ENCODE measurements around the gene ARHGAP42.

The ARHGAP42 gene

GRCh38 chr11:100681064-100681502, 6.0 kb upstream of the ARHGAP42 start:
- Histone ChIP-seq H3K4me1 (ENCODE audit: control insufficient read depth, insufficient read depth, low read length, poor library complexity, severe bottlenecking) (peaks cover 5% of the 10 kb centered on the region), H3K27ac (ENCODE audit: low read depth, low read length, severe bottlenecking) (no peak overlapping the region), H3K9me3 (ENCODE audit: control insufficient read depth, low read length) (no peaks in the 10 kb centered on the region), H3K4me3 (ENCODE audit: extremely low read depth, insufficient read depth, low read length, poor library complexity, severe bottlenecking) (no peak overlapping the region), H3K36me3 (ENCODE audit: control insufficient read depth, insufficient read depth, low read length) (no peaks in the 10 kb centered on the region)
- WGBS, 2 experiments (ENCODE audit: insufficient coverage in 2 of 2), result 83 to 84% methylated on average over 1 to 4 of the region's 8 CpGs

- no peak overlapping the region for H3K4me3 ChIP-seq (ENCODE audit: extremely low read depth, insufficient read depth, low read length, poor library complexity, severe bottlenecking)
- H3K9me3 ChIP-seq (ENCODE audit: control insufficient read depth, low read length), result no peaks in the 10 kb centered on the region
- no peaks in the 10 kb centered on the region for H3K36me3 ChIP-seq (ENCODE audit: control insufficient read depth, insufficient read depth, low read length)
- 89% methylated on average over 1 of the region's 2 CpGs; no CpG with 5 or more reads in 1 of the 2 experiments for WGBS, 2 experiments (ENCODE audit: insufficient coverage in 2 of 2)
- no peak overlapping the region for H3K27ac ChIP-seq (ENCODE audit: low read depth, low read length, severe bottlenecking)
- peaks cover 10% of the 10 kb centered on the region for H3K4me1 ChIP-seq (ENCODE audit: control insufficient read depth, insufficient read depth, low read length, poor library complexity, severe bottlenecking)
Measured at GRCh38 chr11:100682247-100682969, 4.7 kb upstream of the ARHGAP42 start.

- WGBS, 2 experiments (ENCODE audit: insufficient coverage in 2 of 2), result 80 to 83% methylated on average over 1 to 2 of the region's 3 CpGs
- Histone ChIP-seq H3K4me1 (ENCODE audit: control insufficient read depth, insufficient read depth, low read length, poor library complexity, severe bottlenecking) (peaks cover 10% of the 10 kb centered on the region), H3K36me3 (ENCODE audit: control insufficient read depth, insufficient read depth, low read length) (no peaks in the 10 kb centered on the region), H3K9me3 (ENCODE audit: control insufficient read depth, low read length) (no peaks in the 10 kb centered on the region), H3K4me3 (ENCODE audit: extremely low read depth, insufficient read depth, low read length, poor library complexity, severe bottlenecking) (no peak overlapping the region), H3K27ac (ENCODE audit: low read depth, low read length, severe bottlenecking) (peak overlapping the region; percentile 39)
Measured at GRCh38 chr11:100683126-100683525, 4.0 kb upstream of the ARHGAP42 start.

- Histone ChIP-seq H3K9me3 (ENCODE audit: control insufficient read depth, low read length) (no peaks in the 10 kb centered on the region), H3K4me3 (ENCODE audit: extremely low read depth, insufficient read depth, low read length, poor library complexity, severe bottlenecking) (no peak overlapping the region), H3K36me3 (ENCODE audit: control insufficient read depth, insufficient read depth, low read length) (no peaks in the 10 kb centered on the region), H3K27ac (ENCODE audit: low read depth, low read length, severe bottlenecking) (no peak overlapping the region), H3K4me1 (ENCODE audit: control insufficient read depth, insufficient read depth, low read length, poor library complexity, severe bottlenecking) (peaks cover 10% of the 10 kb centered on the region)
- 93% methylated on average over 3 of the region's 6 CpGs; no CpG with 5 or more reads in 1 of the 2 experiments for WGBS, 2 experiments (ENCODE audit: insufficient coverage in 2 of 2)
Measured at GRCh38 chr11:100684101-100685065, 2.7 kb upstream of the ARHGAP42 start.

GRCh38 chr11:100686476-100687053, 523 bp upstream of the ARHGAP42 start:
- no peaks in the 10 kb centered on the region for H3K9me3 ChIP-seq (ENCODE audit: control insufficient read depth, low read length)
- peaks cover 6% of the 10 kb centered on the region for H3K36me3 ChIP-seq (ENCODE audit: control insufficient read depth, insufficient read depth, low read length)
- 14 to 17% methylated on average over 6 to 8 of the region's 14 CpGs for WGBS, 2 experiments (ENCODE audit: insufficient coverage in 2 of 2)
- H3K4me1 ChIP-seq (ENCODE audit: control insufficient read depth, insufficient read depth, low read length, poor library complexity, severe bottlenecking), result peaks cover 12% of the 10 kb centered on the region
- peak overlapping the region; percentile 64 for H3K4me3 ChIP-seq (ENCODE audit: extremely low read depth, insufficient read depth, low read length, poor library complexity, severe bottlenecking)
- peak overlapping the region; percentile 49 for H3K27ac ChIP-seq (ENCODE audit: low read depth, low read length, severe bottlenecking)

GRCh38 chr11:100687630-100688395, 725 bp downstream of the ARHGAP42 start:
- peaks cover 6% of the 10 kb centered on the region for H3K36me3 ChIP-seq (ENCODE audit: control insufficient read depth, insufficient read depth, low read length)
- WGBS, 2 experiments (ENCODE audit: insufficient coverage in 2 of 2), result 1 to 2% methylated on average over 16 to 20 of the region's 24 CpGs
- H3K4me1 ChIP-seq (ENCODE audit: control insufficient read depth, insufficient read depth, low read length, poor library complexity, severe bottlenecking), result peaks cover 12% of the 10 kb centered on the region
- H3K4me3 ChIP-seq (ENCODE audit: extremely low read depth, insufficient read depth, low read length, poor library complexity, severe bottlenecking), result peak overlapping the region; percentile 64
- H3K27ac ChIP-seq (ENCODE audit: low read depth, low read length, severe bottlenecking), result peak overlapping the region; percentile 87
- H3K9me3 ChIP-seq (ENCODE audit: control insufficient read depth, low read length), result no peaks in the 10 kb centered on the region

GRCh38 chr11:100689141-100689540, 2.1 kb downstream of the ARHGAP42 start:
- peak overlapping the region; percentile 64 for H3K4me3 ChIP-seq (ENCODE audit: extremely low read depth, insufficient read depth, low read length, poor library complexity, severe bottlenecking)
- peaks cover 6% of the 10 kb centered on the region for H3K36me3 ChIP-seq (ENCODE audit: control insufficient read depth, insufficient read depth, low read length)
- peaks cover 7% of the 10 kb centered on the region for H3K4me1 ChIP-seq (ENCODE audit: control insufficient read depth, insufficient read depth, low read length, poor library complexity, severe bottlenecking)
- no peak overlapping the region for H3K27ac ChIP-seq (ENCODE audit: low read depth, low read length, severe bottlenecking)
- H3K9me3 ChIP-seq (ENCODE audit: control insufficient read depth, low read length), result no peaks in the 10 kb centered on the region
- 17% methylated on average over 2 of the region's 4 CpGs for WGBS, 2 experiments (ENCODE audit: insufficient coverage in 2 of 2)

GRCh38 chr11:100691896-100692653, 5.0 kb downstream of the ARHGAP42 start:
- H3K27ac ChIP-seq (ENCODE audit: low read depth, low read length, severe bottlenecking), result no peak overlapping the region
- H3K4me1 ChIP-seq (ENCODE audit: control insufficient read depth, insufficient read depth, low read length, poor library complexity, severe bottlenecking), result peaks cover 2% of the 10 kb centered on the region
- no peaks in the 10 kb centered on the region for H3K9me3 ChIP-seq (ENCODE audit: control insufficient read depth, low read length)
- 83 to 88% methylated on average over 1 of the region's 1 CpG for WGBS, 2 experiments (ENCODE audit: insufficient coverage in 2 of 2)
- peaks cover 20% of the 10 kb centered on the region for H3K36me3 ChIP-seq (ENCODE audit: control insufficient read depth, insufficient read depth, low read length)
- H3K4me3 ChIP-seq (ENCODE audit: extremely low read depth, insufficient read depth, low read length, poor library complexity, severe bottlenecking), result no peak overlapping the region

- H3K36me3 ChIP-seq (ENCODE audit: control insufficient read depth, insufficient read depth, low read length), result peaks cover 23% of the 10 kb centered on the region
- WGBS, 2 experiments (ENCODE audit: insufficient coverage in 2 of 2), result 67% methylated on average over 1 of the region's 5 CpGs; no CpG with 5 or more reads in 1 of the 2 experiments
- no peaks in the 10 kb centered on the region for H3K4me1 ChIP-seq (ENCODE audit: control insufficient read depth, insufficient read depth, low read length, poor library complexity, severe bottlenecking)
- no peaks in the 10 kb centered on the region for H3K9me3 ChIP-seq (ENCODE audit: control insufficient read depth, low read length)
- no peak overlapping the region for H3K27ac ChIP-seq (ENCODE audit: low read depth, low read length, severe bottlenecking)
- H3K4me3 ChIP-seq (ENCODE audit: extremely low read depth, insufficient read depth, low read length, poor library complexity, severe bottlenecking), result no peak overlapping the region
Measured at GRCh38 chr11:100695911-100696310, 8.8 kb downstream of the ARHGAP42 start.

Data from mesodermal cell (in vitro differentiated cells).